Measurements from ENCODE around the gene HS2ST1. TPM values are rescaled to one million over a fixed set of nuclear protein-coding genes. Genes with fewer than 3 reads are reported as not detected.

Gene HS2ST1
- total RNA-seq, 1 experiment from 2014 or later, result 30.1 TPM

DNA sequence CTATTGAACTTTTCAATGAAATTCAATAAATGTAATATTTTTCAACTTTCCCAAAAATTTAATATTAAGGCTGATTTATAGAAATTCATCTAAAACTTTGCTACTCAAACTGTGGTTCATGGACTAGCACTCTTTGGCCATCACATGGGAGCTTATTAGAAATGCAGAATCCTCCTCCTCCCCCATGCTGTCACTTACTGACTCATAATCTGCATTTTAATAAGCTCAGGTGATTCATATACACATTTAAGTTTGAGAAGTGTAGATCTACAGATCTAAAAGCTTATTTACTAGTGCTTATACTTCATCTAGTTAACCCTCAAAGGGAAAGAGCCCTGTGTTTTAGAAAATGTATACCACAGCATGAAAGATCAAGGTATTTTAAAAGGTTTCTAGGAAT lies 84.3 kb downstream of the HS2ST1 start:
- POLR2A ChIA-PET, result no interaction called here

More for the DNA sequence above, 84.3 kb downstream of the HS2ST1 start:
- Histone ChIP-seq H3K36me3 (ENCODE audit: control insufficient read depth in 1 of 2, insufficient read depth in 2 of 2, low read length in 2 of 2) (no peaks in the 10 kb centered on the region), H4K20me1 (ENCODE audit: insufficient read depth) (no peaks in the 10 kb centered on the region), H3K27ac (ENCODE audit: low read depth, low read length) (no peak overlapping the region), H3K79me2 (ENCODE audit: insufficient read depth, low read length) (0 out of 2 replicates have a peak, but pooled peaks cover 3% of the 10 kb centered on the region), H3K9me2 (ENCODE audit: insufficient read depth) (no peaks in the 10 kb centered on the region), H3K4me3 (replicated peaks in 1 of 2; ENCODE audit: low read depth in 1 of 2, low read length in 2 of 2) (no peak overlapping the region), H2AFZ (ENCODE audit: low read depth, low read length, poor library complexity, severe bottlenecking) (no peak overlapping the region), H3K9ac (ENCODE audit: low read length) (no peak overlapping the region), H3K27me3 (ENCODE audit: insufficient read depth, low read length) (no peaks in the 10 kb centered on the region), H3K9me3 (ENCODE audit: control insufficient read depth in 1 of 2, insufficient read depth in 1 of 2, low read depth in 1 of 2, low read length in 2 of 2) (no peaks in the 10 kb centered on the region), H3K4me2 (ENCODE audit: low read length) (no peak overlapping the region), H3K4me1 (ENCODE audit: control insufficient read depth in 1 of 2, insufficient read depth in 2 of 2, low read length in 2 of 2) (no peaks in the 10 kb centered on the region; a peak in 1 of 4 replicates)
- BruUV-seq (replicated peaks), result no TSS peak
- intact Hi-C loops (cut with micrococcal nuclease), result no loop called here
- CTCF ChIA-PET, result no interaction called here
- TF ChIP-seq EGR1 (IDR thresholded peaks at IDR 0.05; ENCODE audit: low read depth), result no peak
- TF ChIP-seq RAD21 (IDR thresholded peaks at IDR 0.05; ENCODE audit: low read depth), result no peak
- TF ChIP-seq ELF1 (IDR thresholded peaks at IDR 0.05; ENCODE audit: borderline replicate concordance, low read depth), result no peak
- TF ChIP-seq YY1 (IDR thresholded peaks at IDR 0.05; ENCODE audit: extremely low read depth, insufficient replicate concordance, low read depth, low read length), result no peak
- TF ChIP-seq, protein P1, sequence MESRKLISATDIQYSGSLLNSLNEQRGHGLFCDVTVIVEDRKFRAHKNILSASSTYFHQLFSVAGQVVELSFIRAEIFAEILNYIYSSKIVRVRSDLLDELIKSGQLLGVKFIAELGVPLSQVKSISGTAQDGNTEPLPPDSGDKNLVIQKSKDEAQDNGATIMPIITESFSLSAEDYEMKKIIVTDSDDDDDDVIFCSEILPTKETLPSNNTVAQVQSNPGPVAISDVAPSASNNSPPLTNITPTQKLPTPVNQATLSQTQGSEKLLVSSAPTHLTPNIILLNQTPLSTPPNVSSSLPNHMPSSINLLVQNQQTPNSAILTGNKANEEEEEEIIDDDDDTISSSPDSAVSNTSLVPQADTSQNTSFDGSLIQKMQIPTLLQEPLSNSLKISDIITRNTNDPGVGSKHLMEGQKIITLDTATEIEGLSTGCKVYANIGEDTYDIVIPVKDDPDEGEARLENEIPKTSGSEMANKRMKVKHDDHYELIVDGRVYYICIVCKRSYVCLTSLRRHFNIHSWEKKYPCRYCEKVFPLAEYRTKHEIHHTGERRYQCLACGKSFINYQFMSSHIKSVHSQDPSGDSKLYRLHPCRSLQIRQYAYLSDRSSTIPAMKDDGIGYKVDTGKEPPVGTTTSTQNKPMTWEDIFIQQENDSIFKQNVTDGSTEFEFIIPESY (IDR thresholded peaks at IDR 0.05; ENCODE audit: extremely low read depth, insufficient replicate concordance, low read length), result no peak
- no peak for TF ChIP-seq EZH2phosphoT487 (IDR thresholded peaks at IDR 0.05; ENCODE audit: borderline replicate concordance)
- TF ChIP-seq, protein P2, sequence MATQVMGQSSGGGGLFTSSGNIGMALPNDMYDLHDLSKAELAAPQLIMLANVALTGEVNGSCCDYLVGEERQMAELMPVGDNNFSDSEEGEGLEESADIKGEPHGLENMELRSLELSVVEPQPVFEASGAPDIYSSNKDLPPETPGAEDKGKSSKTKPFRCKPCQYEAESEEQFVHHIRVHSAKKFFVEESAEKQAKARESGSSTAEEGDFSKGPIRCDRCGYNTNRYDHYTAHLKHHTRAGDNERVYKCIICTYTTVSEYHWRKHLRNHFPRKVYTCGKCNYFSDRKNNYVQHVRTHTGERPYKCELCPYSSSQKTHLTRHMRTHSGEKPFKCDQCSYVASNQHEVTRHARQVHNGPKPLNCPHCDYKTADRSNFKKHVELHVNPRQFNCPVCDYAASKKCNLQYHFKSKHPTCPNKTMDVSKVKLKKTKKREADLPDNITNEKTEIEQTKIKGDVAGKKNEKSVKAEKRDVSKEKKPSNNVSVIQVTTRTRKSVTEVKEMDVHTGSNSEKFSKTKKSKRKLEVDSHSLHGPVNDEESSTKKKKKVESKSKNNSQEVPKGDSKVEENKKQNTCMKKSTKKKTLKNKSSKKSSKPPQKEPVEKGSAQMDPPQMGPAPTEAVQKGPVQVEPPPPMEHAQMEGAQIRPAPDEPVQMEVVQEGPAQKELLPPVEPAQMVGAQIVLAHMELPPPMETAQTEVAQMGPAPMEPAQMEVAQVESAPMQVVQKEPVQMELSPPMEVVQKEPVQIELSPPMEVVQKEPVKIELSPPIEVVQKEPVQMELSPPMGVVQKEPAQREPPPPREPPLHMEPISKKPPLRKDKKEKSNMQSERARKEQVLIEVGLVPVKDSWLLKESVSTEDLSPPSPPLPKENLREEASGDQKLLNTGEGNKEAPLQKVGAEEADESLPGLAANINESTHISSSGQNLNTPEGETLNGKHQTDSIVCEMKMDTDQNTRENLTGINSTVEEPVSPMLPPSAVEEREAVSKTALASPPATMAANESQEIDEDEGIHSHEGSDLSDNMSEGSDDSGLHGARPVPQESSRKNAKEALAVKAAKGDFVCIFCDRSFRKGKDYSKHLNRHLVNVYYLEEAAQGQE (IDR thresholded peaks at IDR 0.05; ENCODE audit: low read depth), result no peak
- TF ChIP-seq, protein P3, sequence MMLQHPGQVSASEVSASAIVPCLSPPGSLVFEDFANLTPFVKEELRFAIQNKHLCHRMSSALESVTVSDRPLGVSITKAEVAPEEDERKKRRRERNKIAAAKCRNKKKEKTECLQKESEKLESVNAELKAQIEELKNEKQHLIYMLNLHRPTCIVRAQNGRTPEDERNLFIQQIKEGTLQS (IDR thresholded peaks at IDR 0.05), result no peak
- no peak for TF ChIP-seq SIN3A (IDR thresholded peaks at IDR 0.05; ENCODE audit: low read depth)
- no peak for TF ChIP-seq JUND (IDR thresholded peaks at IDR 0.05)
- TF ChIP-seq, protein P4, sequence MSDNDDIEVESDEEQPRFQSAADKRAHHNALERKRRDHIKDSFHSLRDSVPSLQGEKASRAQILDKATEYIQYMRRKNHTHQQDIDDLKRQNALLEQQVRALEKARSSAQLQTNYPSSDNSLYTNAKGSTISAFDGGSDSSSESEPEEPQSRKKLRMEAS (IDR thresholded peaks at IDR 0.05), result no peak
- RAD21 ChIA-PET (ENCODE audit: low non-redundant PET in 1 of 2, low total read pairs in 2 of 2, uncharacterized antibody in 2 of 2, unreplicated experiment in 2 of 2), result interaction anchor here in 1 of 2 experiments (0.6 kb wide), 1 partner anchor 25 kb away, joined by 3 read pairs; no protein-coding TSS in a partner anchor
- DNase-seq (ENCODE audit: low read depth, low spot score), result no peak
- ATAC-seq, result no peak

All from HCT116 (cell line).